Naive thymus-derived CD8-positive, alpha-beta T cell (primary cell): ENCODE data around the gene PHF20. TPM values are rescaled to one million over a fixed set of nuclear protein-coding genes. Genes with fewer than 3 reads are reported as not detected.
A peak's percentile ranks its signal among the peaks of the same experiment; 100 is the strongest.
"Not testable (repeated sequence)": the region's sequence is repeated elsewhere in the genome, so short reads cannot be mapped to it uniquely, and the experiment has no call there.

ENCODE experiments used
- ATAC-seq, 2 donors: fragments of 150-1000 bp; cut with Tn5 transposase in 1 of 2; sonication (Bioruptor Pico), chemical (Tn5 transposase) in 1 of 2; 1 replicate in 1 of 2; 2 replicates in 1 of 2; pipeline ENCODE4 v1.10.0; 2021; ENCODE audit warnings: mild to moderate bottlenecking in 2 of 2, moderate library complexity in 2 of 2
- POLR2A ChIA-PET: fragments of 350-600 bp; sonication (Branson Sonifier 250); formaldehyde crosslinking; loops from one replicate; lab custom pipeline; 2021; ENCODE audit warnings: antibody characterized with exemption; lab: Charles Lee
- DNase-seq, 10 donors: peaks; one replicate each; pipeline versions ENCODE4 v3.0.0 to v3.0.0-alpha.2; 2020 to 2022
- H3K27ac Mint-ChIP-seq, 10 donors: one replicate each; pipeline ENCODE4 v1.8.0; 2020 to 2022; ENCODE audit warnings: mild to moderate bottlenecking in 10 of 10, mixed read lengths in 10 of 10, moderate library complexity in 4 of 10, inconsistent platforms in 1 of 10
- H3K27me3 Mint-ChIP-seq, 5 donors: one replicate each; pipeline ENCODE4 v1.8.0; 2021 to 2022; ENCODE audit warnings: mixed read lengths in 5 of 5
- H3K36me3 Mint-ChIP-seq, 3 donors: one replicate each; pipeline ENCODE4 v1.8.0; 2020 to 2022; ENCODE audit warnings: mixed read lengths in 3 of 3, mild to moderate bottlenecking in 2 of 3, inconsistent platforms in 1 of 3
- H3K4me1 Mint-ChIP-seq, 4 donors: one replicate each; pipeline ENCODE4 v1.8.0; 2021 to 2022; ENCODE audit warnings: mixed read lengths in 4 of 4
- H3K4me3 Mint-ChIP-seq, 10 donors: one replicate each; pipeline ENCODE4 v1.8.0; 2020 to 2022; ENCODE audit warnings: mild to moderate bottlenecking in 10 of 10, mixed read lengths in 10 of 10, moderate library complexity in 6 of 10, inconsistent platforms in 1 of 10
- H3K9me3 Mint-ChIP-seq, 9 donors: one replicate each; pipeline ENCODE4 v1.8.0; 2020 to 2022; ENCODE audit warnings: mixed read lengths in 9 of 9, mild to moderate bottlenecking in 3 of 9, inconsistent platforms in 1 of 9, moderate library complexity in 1 of 9
- polyA plus RNA-seq, 3 donors: library from polyadenylated mRNA; unstranded; fragments of 300-500 nt; fragmentation: Illumina TruSeq; gene quantifications; one replicate each; pipeline ENCODE4 v1.2.3, GENCODE V29; 2021
- total RNA-seq, 8 experiments: library from RNA in 2 of 8; stranded (reverse) in 2 of 8; gene quantifications; one replicate each; pipeline ENCODE4 v1.2.3 and lab custom pipeline; 2021 to 2026

The PHF20 gene
- total and polyA plus RNA-seq, 5 experiments from 2014 or later: 79.0 to 135 (median 114) TPM

DNA sequence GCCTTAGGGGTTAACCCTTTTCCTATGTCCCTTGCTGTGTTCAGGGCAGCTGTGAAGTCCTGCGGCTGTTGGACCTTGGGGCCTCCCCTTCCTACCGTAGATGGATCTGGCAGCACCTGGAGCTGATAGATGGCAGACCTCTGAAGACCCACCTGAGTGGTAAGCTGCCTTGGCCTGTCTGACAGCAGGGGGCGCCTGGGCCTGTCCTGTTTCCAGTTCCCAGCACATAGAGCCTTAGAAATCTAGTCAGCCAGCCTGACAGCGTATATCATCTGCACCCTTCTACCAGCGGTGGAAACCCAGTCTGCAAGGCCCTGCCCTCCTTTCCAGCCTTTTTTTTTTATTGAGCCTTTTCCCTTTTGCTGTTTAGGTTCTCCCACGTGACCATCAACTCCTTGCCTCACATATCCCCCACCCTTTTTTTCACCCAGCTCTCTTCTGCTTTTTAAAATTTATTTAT, 223.2 kb downstream of the PHF20 start:
- peak overlapping the region in 2 of 10 donors; percentile 20 to 47 for H3K27ac Mint-ChIP-seq
- H3K27me3 Mint-ChIP-seq: peaks cover 0 to 4% (median 2%) of the 10 kb centered on the region in 5 donors
- peaks cover 0 to 2% (median 0%) of the 10 kb centered on the region in 9 donors for H3K9me3 Mint-ChIP-seq
- no peak overlapping the region for H3K4me3 Mint-ChIP-seq
- DNase-seq (peak; percentile 67 to 92 (median 79)), ATAC-seq (peak; percentile 92 to 97)
- POLR2A ChIA-PET: interaction anchor here (0.6 to 1.0 kb wide), 2 partner anchors 144 to 1174 kb away, joined by 3 read pairs; no protein-coding TSS in a partner anchor
- no peaks in the 10 kb centered on the region for H3K36me3 Mint-ChIP-seq
- peaks cover 5 to 10% (median 7%) of the 10 kb centered on the region in 4 donors for H3K4me1 Mint-ChIP-seq

DNA sequence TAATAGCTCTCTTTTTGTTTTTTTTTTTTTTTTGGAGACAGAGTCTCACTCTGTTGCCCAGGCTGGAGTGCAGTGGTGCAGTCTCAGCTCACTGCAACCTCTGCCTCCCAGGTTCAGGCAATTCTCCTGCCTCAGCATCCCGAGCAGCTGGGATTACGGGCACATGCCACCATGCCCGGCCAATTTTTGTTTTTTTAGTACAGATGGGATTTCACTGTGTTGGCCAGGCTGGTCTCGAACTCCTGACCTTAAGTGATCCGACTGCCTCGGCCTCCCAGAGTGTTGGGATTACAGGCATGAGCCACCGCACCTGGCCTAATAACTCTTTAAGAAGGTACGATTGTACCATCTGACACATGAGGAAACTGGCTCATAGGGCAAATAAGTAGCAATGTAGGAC, 224.7 kb downstream of the PHF20 start:
- ATAC-seq, H3K4me1 Mint-ChIP-seq, H3K9me3 Mint-ChIP-seq, DNase-seq, H3K36me3 Mint-ChIP-seq, H3K27ac Mint-ChIP-seq, H3K27me3 Mint-ChIP-seq, H3K4me3 Mint-ChIP-seq: not testable (repeated sequence)
- POLR2A ChIA-PET: interaction anchor here (0.7 kb wide), 1 partner anchor 55 kb away, joined by 3 read pairs; no protein-coding TSS in a partner anchor

Other genes with a start within 250 kb of the PHF20 start
- not detected for gene C20orf173, start 242.4 kb upstream of the PHF20 start, total RNA-seq
- not detected for gene C20orf173, start 242.4 kb upstream of the PHF20 start, polyA plus RNA-seq
- gene ERGIC3, start 229.9 kb upstream of the PHF20 start, total RNA-seq: 100 to 1,000 TPM; 146 to 149 TPM
- gene ERGIC3, start 229.9 kb upstream of the PHF20 start, polyA plus RNA-seq: 100 to 1,000 TPM; 129 to 150 (median 149) TPM
- gene SPAG4, start 156.2 kb upstream of the PHF20 start, total RNA-seq: under 1 TPM; 0.47 to 0.74 TPM
- 1 to 10 TPM in 1 of 3 donors, under 1 TPM in 2; 0.19 to 1.2 (median 0.30) TPM for gene SPAG4, start 156.2 kb upstream of the PHF20 start, polyA plus RNA-seq
- gene CPNE1, start 107.1 kb upstream of the PHF20 start, total RNA-seq: 100 to 1,000 TPM; 413 to 454 TPM
- 100 to 1,000 TPM; 329 to 392 (median 384) TPM for gene CPNE1, start 107.1 kb upstream of the PHF20 start, polyA plus RNA-seq
- gene RBM12, start 107.1 kb upstream of the PHF20 start, total RNA-seq: 100 to 1,000 TPM; 112 to 132 TPM
- 10 to 100 TPM; 35.2 to 43.7 (median 39.9) TPM for gene RBM12, start 107.1 kb upstream of the PHF20 start, polyA plus RNA-seq
- 10 to 100 TPM; 24.8 to 25.5 TPM for gene NFS1, start 72.7 kb upstream of the PHF20 start, total RNA-seq
- 10 to 100 TPM in 2 of 3 donors, 1 to 10 TPM in 1; 8.6 to 16.6 (median 14.1) TPM for gene NFS1, start 72.7 kb upstream of the PHF20 start, polyA plus RNA-seq
- gene ROMO1, start 72.6 kb upstream of the PHF20 start, total RNA-seq: 10 to 100 TPM; 39.7 to 40.3 TPM
- 100 to 1,000 TPM; 305 to 421 (median 381) TPM for gene ROMO1, start 72.6 kb upstream of the PHF20 start, polyA plus RNA-seq
- gene RBM39, start 29.8 kb upstream of the PHF20 start, total RNA-seq: 100 to 1,000 TPM; 687 to 713 TPM
- gene RBM39, start 29.8 kb upstream of the PHF20 start, polyA plus RNA-seq: 100 to 1,000 TPM; 110 to 134 (median 112) TPM
- gene SCAND1, start 182.5 kb downstream of the PHF20 start, total RNA-seq: 10 to 100 TPM; 59.6 to 62.6 TPM
- 100 to 1,000 TPM; 156 to 206 (median 176) TPM for gene SCAND1, start 182.5 kb downstream of the PHF20 start, polyA plus RNA-seq
- 10 to 100 TPM in 1 of 2 experiments, 1 to 10 TPM in 1; 8.7 to 11.3 TPM for gene CNBD2, start 196.6 kb downstream of the PHF20 start, total RNA-seq
- 1 to 10 TPM; 6.4 to 9.5 (median 6.7) TPM for gene CNBD2, start 196.6 kb downstream of the PHF20 start, polyA plus RNA-seq